Heart left ventricle (tissue), 13 donors: ENCODE measurements around the gene RAI1.

ENCODE experiments used
- POLR2A ChIP-seq, 2 donors: fragments of 450-650 bp; IDR thresholded peaks; one replicate each; pipeline ENCODE4 v1.6.1; 2017; ENCODE audit warnings: antibody characterized with exemption in 2 of 2, mild to moderate bottlenecking in 2 of 2, moderate library complexity in 2 of 2
- TF ChIP-seq, protein P1 (sequence below), 12 donors: fragments of 200-600 bp; sonication (generic) in 4 of 12; IDR thresholded peaks; one replicate each; pipeline versions ENCODE4 v1.5.0 to v1.8.0; 2018 to 2022; ENCODE audit warnings: antibody characterized with exemption in 12 of 12, mild to moderate bottlenecking in 5 of 12
- donor health status: ischemic (EF 13 %, LVEDD 7.1; RV severe dilation, severe dysfunction).
- donor health status: DM: no; HTN: yes; CAD: no.
- donor health status: DM: no; HTN: no; CAD: no.
- donor health status: ischemic (EF 25% LVEDD 6.9; RV normal size, moderate dysfunction).
- donor health status: ischemic (EF 25% LVEDD 5.7; RV mildly dilated, moderate dysfunction).
- donor health status: ischemic (EF 35%, LVEDD 5.7; RV mildly dilated, moderate dysfunction).
- donor health status: nonischemic (EF 11% LVEDD 7.7; RV severe dilation, severe dysfunction).
- donor health status: DM: yes; HTN: yes; CAD: no.
- donor health status: PGD.
- donor health status: ischemic (EF 29% LVEDD 5.4; RV normal size, mild dysfunction).
- donor health status: nonischemic (EF 23%, LVEDD 6.1; RV moderate dilation, normal function).

GRCh38 chr17:17826942-17827785 lies 145.9 kb downstream of the RAI1 start:
- no peak for TF ChIP-seq POLR2A (IDR thresholded peaks at IDR 0.05)
- TF ChIP-seq, protein P1, sequence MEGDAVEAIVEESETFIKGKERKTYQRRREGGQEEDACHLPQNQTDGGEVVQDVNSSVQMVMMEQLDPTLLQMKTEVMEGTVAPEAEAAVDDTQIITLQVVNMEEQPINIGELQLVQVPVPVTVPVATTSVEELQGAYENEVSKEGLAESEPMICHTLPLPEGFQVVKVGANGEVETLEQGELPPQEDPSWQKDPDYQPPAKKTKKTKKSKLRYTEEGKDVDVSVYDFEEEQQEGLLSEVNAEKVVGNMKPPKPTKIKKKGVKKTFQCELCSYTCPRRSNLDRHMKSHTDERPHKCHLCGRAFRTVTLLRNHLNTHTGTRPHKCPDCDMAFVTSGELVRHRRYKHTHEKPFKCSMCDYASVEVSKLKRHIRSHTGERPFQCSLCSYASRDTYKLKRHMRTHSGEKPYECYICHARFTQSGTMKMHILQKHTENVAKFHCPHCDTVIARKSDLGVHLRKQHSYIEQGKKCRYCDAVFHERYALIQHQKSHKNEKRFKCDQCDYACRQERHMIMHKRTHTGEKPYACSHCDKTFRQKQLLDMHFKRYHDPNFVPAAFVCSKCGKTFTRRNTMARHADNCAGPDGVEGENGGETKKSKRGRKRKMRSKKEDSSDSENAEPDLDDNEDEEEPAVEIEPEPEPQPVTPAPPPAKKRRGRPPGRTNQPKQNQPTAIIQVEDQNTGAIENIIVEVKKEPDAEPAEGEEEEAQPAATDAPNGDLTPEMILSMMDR (IDR thresholded peaks at IDR 0.05): no peak
